ENCODE data around the gene ZNRF1. TPM values are rescaled to one million over a fixed set of nuclear protein-coding genes. Genes with fewer than 3 reads are reported as not detected.
A peak's percentile ranks its signal among the peaks of the same experiment; 100 is the strongest.

ZNRF1 gene
- total RNA-seq, 1 experiment from 2014 or later, result 48.2 TPM

DNA sequence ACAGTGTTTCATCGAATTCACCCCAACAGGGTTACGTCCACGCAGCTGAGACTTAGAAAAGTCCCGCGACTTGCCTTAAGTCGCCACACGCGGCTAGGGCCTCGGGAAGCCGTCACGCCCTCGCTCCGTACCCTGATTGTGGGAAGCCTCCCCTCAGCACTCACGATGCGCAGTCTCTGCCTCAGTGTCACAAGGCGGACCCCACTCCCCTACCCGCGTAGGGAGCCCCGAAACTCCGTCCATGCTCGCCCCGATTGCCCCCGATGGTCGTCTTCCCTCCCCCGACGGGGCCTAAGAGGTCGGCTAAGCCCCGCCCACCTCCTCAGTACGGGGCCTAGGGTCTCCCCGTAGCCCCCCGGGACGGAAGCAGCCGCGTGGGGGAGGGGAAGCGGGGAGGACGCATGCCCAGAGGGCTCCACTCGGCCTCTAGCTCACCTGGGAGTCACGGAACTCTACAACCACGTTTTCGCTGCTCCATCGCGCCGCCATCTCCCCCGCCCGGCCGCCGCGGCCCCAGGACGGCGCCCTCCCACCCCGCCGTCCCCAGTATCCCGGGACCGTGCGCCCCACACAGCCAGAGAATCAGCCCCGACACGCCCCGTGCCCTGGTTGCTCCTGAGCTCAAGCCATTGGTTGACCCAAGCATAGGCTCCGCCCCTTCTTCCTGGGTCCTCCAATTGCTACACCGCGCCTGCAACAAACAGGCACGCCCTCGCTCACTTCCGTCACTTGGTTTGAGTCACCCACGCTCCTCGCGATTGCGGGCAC is 14.1 kb upstream of the ZNRF1 start, which contains the start of gene WDR59:
Gene WDR59 (minus strand): TSS at position 595 of the 768 bp plus-strand sequence. CDS start 106 bp downstream, at position 489.
- CTCF ChIA-PET, result interaction anchor here (0.6 to 4.6 kb wide), 5 partner anchors 13 to 126 kb away, joined by 3 to 41 read pairs (median 6); partner anchors contain the start of gene ZNRF1
- intact Hi-C loops (cut with micrococcal nuclease), result no loop called here
- H3K36me3 ChIP-seq (ENCODE audit: control insufficient read depth in 1 of 2, insufficient read depth in 2 of 2, low read length in 2 of 2), result 0 out of 4 replicates have a peak, but pooled peaks cover 0 to 2% of the 10 kb centered on the region in 2 experiments

DNA sequence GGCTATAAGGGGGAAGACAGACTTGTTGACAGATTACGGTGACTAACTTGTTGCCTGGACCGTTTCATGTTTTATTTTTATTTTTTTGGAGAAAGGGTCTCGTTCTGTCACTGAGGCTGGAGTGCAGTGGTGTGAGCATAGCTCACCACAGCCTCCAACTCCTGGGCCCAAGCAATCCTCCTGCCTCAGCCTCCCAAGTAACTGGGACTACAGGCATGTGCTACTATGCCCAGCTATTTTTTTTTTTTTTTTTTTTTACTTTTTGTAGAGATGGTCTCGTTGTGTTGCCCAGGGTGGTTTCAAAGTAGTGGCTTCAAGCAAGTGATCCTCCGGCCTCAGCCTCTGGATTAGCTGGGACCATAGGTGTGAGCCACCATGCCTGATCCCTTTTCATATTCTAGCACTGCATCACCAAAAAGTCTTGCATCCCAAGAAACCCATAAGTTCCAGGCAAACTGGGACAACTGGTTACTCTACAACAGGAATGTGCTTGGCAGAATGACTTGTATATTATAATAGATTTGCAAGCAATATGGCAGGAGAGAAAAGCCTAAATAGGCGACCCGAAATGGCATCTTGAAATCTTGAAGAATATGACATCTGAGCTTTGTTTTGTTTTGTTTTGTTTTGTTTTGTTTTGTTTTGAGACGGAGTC is 11.7 kb upstream of the ZNRF1 start:
- H3K9me3 ChIP-seq (ENCODE audit: control insufficient read depth in 1 of 2, insufficient read depth in 1 of 2, low read depth in 1 of 2, low read length in 2 of 2), result no peaks in the 10 kb centered on the region
- TF ChIP-seq FOSL1 (IDR thresholded peaks at IDR 0.05; ENCODE audit: low read depth), result no peak
- TF ChIP-seq ELF1 (IDR thresholded peaks at IDR 0.05; ENCODE audit: borderline replicate concordance, low read depth), result no peak
- no peak for TF ChIP-seq JUND (IDR thresholded peaks at IDR 0.05)
- no peak for TF ChIP-seq YY1 (IDR thresholded peaks at IDR 0.05; ENCODE audit: extremely low read depth, insufficient replicate concordance, low read depth, low read length)
- TF ChIP-seq TCF7L2 (IDR thresholded peaks at IDR 0.05; ENCODE audit: borderline replicate concordance, extremely low read depth, insufficient read depth, insufficient read length), result no peak
- no peak for TF ChIP-seq EZH2phosphoT487 (IDR thresholded peaks at IDR 0.05; ENCODE audit: borderline replicate concordance)
- no peak for TF ChIP-seq MAX (IDR thresholded peaks at IDR 0.05)
- no peak for TF ChIP-seq ZBTB33 (IDR thresholded peaks at IDR 0.05; ENCODE audit: extremely low read depth, insufficient replicate concordance, low read length)
- no peak for TF ChIP-seq SP1 (IDR thresholded peaks at IDR 0.05; ENCODE audit: low read depth)
- no peak for TF ChIP-seq POLR2AphosphoS5 (IDR thresholded peaks at IDR 0.05; ENCODE audit: low read depth, low read length)
- TF ChIP-seq SRF (IDR thresholded peaks at IDR 0.05; ENCODE audit: low read depth), result no peak
- no peak for TF ChIP-seq SIN3A (IDR thresholded peaks at IDR 0.05; ENCODE audit: low read depth)
- no peak overlapping the region for H3K4me2 ChIP-seq (ENCODE audit: low read length)
- no peaks in the 10 kb centered on the region for H4K20me1 ChIP-seq (ENCODE audit: insufficient read depth)
- no peaks in the 10 kb centered on the region for H3K27me3 ChIP-seq (ENCODE audit: insufficient read depth, low read length)
- H3K36me3 ChIP-seq (ENCODE audit: control insufficient read depth in 1 of 2, insufficient read depth in 2 of 2, low read length in 2 of 2), result 0 out of 4 replicates have a peak, but pooled peaks cover 0 to 2% of the 10 kb centered on the region in 2 experiments
- H3K9ac ChIP-seq (ENCODE audit: low read length), result no peak overlapping the region
- H3K79me2 ChIP-seq (ENCODE audit: insufficient read depth, low read length), result peaks cover 26% of the 10 kb centered on the region
- no TSS peak for BruUV-seq (replicated peaks)
- no peak overlapping the region for H3K4me3 ChIP-seq (replicated peaks in 1 of 2; ENCODE audit: low read depth in 1 of 2, low read length in 2 of 2)
- DNase-seq (ENCODE audit: low read depth, low spot score) (no peak), ATAC-seq (no peak)
- ChIA-PET POLR2A (interaction anchor here (0.7 to 2.8 kb wide), 3 partner anchors 25 to 124 kb away, joined by 3 to 17 read pairs (median 5); no protein-coding TSS in a partner anchor), RAD21 (ENCODE audit: low non-redundant PET in 1 of 2, low total read pairs in 2 of 2, uncharacterized antibody in 2 of 2, unreplicated experiment in 2 of 2) (interaction anchor here in 1 of 2 experiments (0.8 kb wide), 1 partner anchor 124 kb away, joined by 5 read pairs; no protein-coding TSS in a partner anchor), CTCF (interaction anchor here (1.1 to 4.6 kb wide), 3 partner anchors 11 to 124 kb away, joined by 7 to 41 read pairs (median 39); partner anchors contain the start of gene ZNRF1)
- H3K27ac ChIP-seq (ENCODE audit: low read depth, low read length), result no peak overlapping the region
- peaks cover 5 to 22% of the 10 kb centered on the region in 2 experiments for H3K4me1 ChIP-seq (ENCODE audit: control insufficient read depth in 1 of 2, insufficient read depth in 2 of 2, low read length in 2 of 2)
- H2AFZ ChIP-seq (ENCODE audit: low read depth, low read length, poor library complexity, severe bottlenecking), result no peak overlapping the region
- intact Hi-C loops (cut with micrococcal nuclease), result loop anchor here (2.0 kb wide), 1 partner anchor 124 kb away; no protein-coding TSS in a partner anchor
- no peaks in the 10 kb centered on the region for H3K9me2 ChIP-seq (ENCODE audit: insufficient read depth)

More for the DNA sequence above, 14.1 kb upstream of the ZNRF1 start, which contains the start of gene WDR59:
- Histone ChIP-seq H3K27me3 (ENCODE audit: insufficient read depth, low read length) (no peaks in the 10 kb centered on the region), H3K4me3 (replicated peaks in 1 of 2; ENCODE audit: low read depth in 1 of 2, low read length in 2 of 2) (peak within 1 kb of the TSS; percentile 99 to 100), H3K27ac (ENCODE audit: low read depth, low read length) (peak within 1 kb of the TSS; percentile 74), H3K9me2 (ENCODE audit: insufficient read depth) (no peaks in the 10 kb centered on the region), H3K4me2 (ENCODE audit: low read length) (peak within 1 kb of the TSS; percentile 98), H3K9ac (ENCODE audit: low read length) (peak within 1 kb of the TSS; percentile 100), H2AFZ (ENCODE audit: low read depth, low read length, poor library complexity, severe bottlenecking) (peak within 1 kb of the TSS; percentile 98), H4K20me1 (ENCODE audit: insufficient read depth) (no peaks in the 10 kb centered on the region), H3K4me1 (ENCODE audit: control insufficient read depth in 1 of 2, insufficient read depth in 2 of 2, low read length in 2 of 2) (peaks cover 5 to 22% of the 10 kb centered on the region in 2 experiments), H3K9me3 (ENCODE audit: control insufficient read depth in 1 of 2, insufficient read depth in 1 of 2, low read depth in 1 of 2, low read length in 2 of 2) (no peaks in the 10 kb centered on the region), H3K79me2 (ENCODE audit: insufficient read depth, low read length) (peaks cover 38% of the 10 kb centered on the region)
- POLR2A ChIA-PET, result interaction anchor here (0.6 to 2.8 kb wide), 9 partner anchors 12 to 132 kb away, joined by 3 to 17 read pairs (median 5); partner anchors contain the start of genes LDHD and ZNRF1
- RAD21 ChIA-PET (ENCODE audit: low non-redundant PET in 1 of 2, low total read pairs in 2 of 2, uncharacterized antibody in 2 of 2, unreplicated experiment in 2 of 2), result interaction anchor here (0.5 to 1.7 kb wide), 4 partner anchors 24 to 126 kb away, joined by 5 to 8 read pairs (median 6); no protein-coding TSS in a partner anchor
- TSS peak; percentile 78 for BruUV-seq (replicated peaks)
- no peak for DNase-seq (ENCODE audit: low read depth, low spot score)
- TF ChIP-seq ELF1 (IDR thresholded peaks at IDR 0.05; ENCODE audit: borderline replicate concordance, low read depth) (peak; percentile 67; the same call in 1 of the 2 replicates), SP1 (IDR thresholded peaks at IDR 0.05; ENCODE audit: low read depth) (peak; percentile 86), EZH2 (IDR thresholded peaks at IDR 0.05) (no peak), POLR2AphosphoS5 (IDR thresholded peaks at IDR 0.05; ENCODE audit: low read depth, low read length) (peak; percentile 75)
- ATAC-seq, result peak; percentile 95
